DMS 273 (cell line): ENCODE data around the gene SUPT4H1.

Experiments
- DNase-seq: peaks from one replicate; lab custom pipeline; 2025; ENCODE audit not compliant: unreplicated experiment; lab: John Stamatoyannopoulos, UW

The SUPT4H1 gene

GRCh38 chr17:58330997-58331814 is 20.8 kb downstream of the SUPT4H1 start:
- DNase-seq = no peak

- DNase-seq = no peak
Observed at GRCh38 chr17:58330538-58330996, 21.4 kb downstream of the SUPT4H1 start.

GRCh38 chr17:58329810-58330537 is 22.0 kb downstream of the SUPT4H1 start:
- DNase-seq = no peak

GRCh38 chr17:58329035-58329809 is 22.8 kb downstream of the SUPT4H1 start:
- DNase-seq = peak; percentile 65

GRCh38 chr17:58328195-58329034 is 23.6 kb downstream of the SUPT4H1 start, which contains the start of gene TSPOAP1:
Gene TSPOAP1, minus strand, starts transcription at chr17:58328795. Its CDS starts 875 bp downstream, at chr17:58327920.
- DNase-seq = peak; percentile 36

- DNase-seq = no peak
Observed at GRCh38 chr17:58327363-58328194, 24.4 kb downstream of the SUPT4H1 start.

- no peak for DNase-seq
Observed at GRCh38 chr17:58326609-58327362, 25.2 kb downstream of the SUPT4H1 start.

GRCh38 chr17:58325976-58326468 is 26.0 kb downstream of the SUPT4H1 start:
- peak; percentile 40 for DNase-seq

GRCh38 chr17:58325289-58325726 is 26.7 kb downstream of the SUPT4H1 start:
- DNase-seq = peak; percentile 66

- DNase-seq = peak; percentile 78
Observed at GRCh38 chr17:58324409-58325288, 27.4 kb downstream of the SUPT4H1 start.

- DNase-seq = no peak
Observed at GRCh38 chr17:58324056-58324408, 28.0 kb downstream of the SUPT4H1 start.

- DNase-seq = no peak
Observed at GRCh38 chr17:58323366-58324055, 28.5 kb downstream of the SUPT4H1 start.

- no peak for DNase-seq
Observed at GRCh38 chr17:58322581-58323185, 29.3 kb downstream of the SUPT4H1 start.

- no peak for DNase-seq
Observed at GRCh38 chr17:58321571-58322525, 30.2 kb downstream of the SUPT4H1 start.

GRCh38 chr17:58320570-58321323 is 31.3 kb downstream of the SUPT4H1 start:
- no peak for DNase-seq
